H1 (cell line): ENCODE measurements around the gene MACROD2. TPM values are rescaled to one million over a fixed set of nuclear protein-coding genes. Genes with fewer than 3 reads are reported as not detected.

Experiments used
- CTCF ChIA-PET: fragments of 300-600 bp; sonication (Branson Sonifier 250); formaldehyde crosslinking; loops from one replicate; lab custom pipeline; 2021; ENCODE audit not compliant: partially characterized antibody; lab: Charles Lee
- POLR2A ChIA-PET: fragments of 300-600 bp; sonication (Branson Sonifier 250); formaldehyde crosslinking; loops from one replicate; lab custom pipeline; 2021; ENCODE audit warnings: inconsistent platforms; ENCODE audit not compliant: partially characterized antibody; lab: Charles Lee
- DNase-seq, 2 experiments: peaks; one replicate each; pipeline versions ENCODE4 v3.0.0 to v3.0.0-alpha.2; 2010 to 2022; ENCODE audit warnings: low spot score in 2 of 2, low read depth in 1 of 2, mixed read lengths in 1 of 2
- FAIRE-seq: peaks from 2 replicates; lab custom pipeline; 2011; peaks lifted over from hg19 to GRCh38; lab: Jason Lieb, UNC
- H2AFZ ChIP-seq: 2 replicates; pipeline ENCODE4 v1.8.1; 2012; ENCODE audit warnings: low read length, inconsistent platforms
- H2AK5ac ChIP-seq: 2 replicates; pipeline ENCODE4 v1.6.1; 2013; ENCODE audit warnings: low read depth, low read length
- H2BK120ac ChIP-seq: replicated peaks from 2 replicates; pipeline ENCODE3; 2013; ENCODE audit warnings: low read depth, low read length, inconsistent platforms
- H2BK12ac ChIP-seq: 2 replicates; pipeline ENCODE4 v1.6.1; 2013; ENCODE audit warnings: low read depth, low read length
- H2BK15ac ChIP-seq: 2 replicates; pipeline ENCODE4 v1.6.1; 2013; ENCODE audit warnings: low read length
- H2BK20ac ChIP-seq: 2 replicates; pipeline ENCODE4 v1.6.1; 2013; ENCODE audit warnings: low read length
- H2BK5ac ChIP-seq: 2 replicates; pipeline ENCODE4 v1.6.1; 2013; ENCODE audit warnings: low read depth, low read length
- H3K14ac ChIP-seq: 2 replicates; pipeline ENCODE4 v1.6.1; 2013; ENCODE audit warnings: inconsistent platforms; ENCODE audit not compliant: insufficient read length
- H3K18ac ChIP-seq: 2 replicates; pipeline ENCODE4 v1.6.1; 2013; ENCODE audit warnings: low read length; ENCODE audit errors: extremely low read depth
- H3K23ac ChIP-seq: 2 replicates; pipeline ENCODE4 v1.6.1; 2013; ENCODE audit warnings: inconsistent platforms; ENCODE audit not compliant: insufficient read length
- H3K23me2 ChIP-seq: 2 replicates; pipeline ENCODE4 v1.6.1; 2013; ENCODE audit warnings: low read depth, low read length
- H3K27ac ChIP-seq: 2 replicates; pipeline ENCODE4 v1.6.1; 2011; ENCODE audit warnings: low read depth, low read length, inconsistent platforms
- H3K27me3 ChIP-seq, 4 experiments: replicated peaks in 1 of 4; 1 replicate in 1 of 4; 2 replicates in 3 of 4; pipeline versions ENCODE4 v1.6.1 to v1.8.1; 2011 to 2013; ENCODE audit warnings: low read length in 3 of 4, mild to moderate bottlenecking in 3 of 4, inconsistent platforms in 2 of 4, mixed read lengths in 2 of 4, moderate library complexity in 1 of 4; ENCODE audit not compliant: control insufficient read depth in 3 of 4, insufficient read depth in 3 of 4; ENCODE audit errors: extremely low read depth in 1 of 4
- H3K36me3 ChIP-seq, 4 experiments: 2 replicates each; pipeline versions ENCODE4 v1.6.1 to v1.8.1; 2011 to 2013; ENCODE audit warnings: mild to moderate bottlenecking in 4 of 4, low read length in 3 of 4, moderate library complexity in 2 of 4, control low read depth in 1 of 4, inconsistent platforms in 1 of 4; ENCODE audit not compliant: insufficient read depth in 4 of 4, control insufficient read depth in 2 of 4
- H3K4ac ChIP-seq: replicated peaks from 2 replicates; pipeline ENCODE3; 2013; ENCODE audit warnings: low read length, low read depth, mixed read lengths, inconsistent platforms; ENCODE audit not compliant: insufficient read length
- H3K4me1 ChIP-seq, 4 experiments: replicated peaks in 1 of 4; 1 replicate in 1 of 4; 2 replicates in 3 of 4; pipeline versions ENCODE4 v1.6.1 to v1.8.1; 2011 to 2013; ENCODE audit warnings: low read length in 3 of 4, inconsistent platforms in 2 of 4, mixed read lengths in 1 of 4; ENCODE audit not compliant: insufficient read depth in 4 of 4, control insufficient read depth in 3 of 4
- H3K4me2 ChIP-seq, 2 experiments: 2 replicates each; pipeline versions ENCODE4 v1.6.1 to v1.8.1; 2011 to 2013; ENCODE audit warnings: low read depth in 2 of 2, low read length in 2 of 2, control low read depth in 1 of 2, inconsistent platforms in 1 of 2, mild to moderate bottlenecking in 1 of 2; ENCODE audit not compliant: insufficient read depth in 1 of 2
- H3K4me3 ChIP-seq, 4 experiments: fragments of 200-600, 300-600 bp in 1 of 4; sonication (generic), shearing (Covaris generic), sonication (Bioruptor Twin) in 1 of 4; 2 replicates each; pipeline versions ENCODE4 v1.5.1 to v1.8.1; 2011 to 2016; ENCODE audit warnings: low read length in 4 of 4, low read depth in 3 of 4, control low read depth in 2 of 4, inconsistent platforms in 2 of 4, mild to moderate bottlenecking in 2 of 4, mixed read lengths in 1 of 4, moderate library complexity in 1 of 4; ENCODE audit not compliant: insufficient read depth in 2 of 4; ENCODE audit errors: extremely low read depth in 1 of 4
- H3K56ac ChIP-seq: replicated peaks from 2 replicates; pipeline ENCODE3; 2013; ENCODE audit warnings: low read depth, mild to moderate bottlenecking, mixed read lengths, low read length, inconsistent platforms; ENCODE audit not compliant: insufficient read length
- H3K79me1 ChIP-seq: 2 replicates; pipeline ENCODE4 v1.6.1; 2013; ENCODE audit warnings: low read depth, low read length, control low read depth
- H3K79me2 ChIP-seq, 2 experiments: 2 replicates each; pipeline versions ENCODE4 v1.6.1 to v1.8.1; 2012 to 2013; ENCODE audit warnings: low read length in 2 of 2, mild to moderate bottlenecking in 2 of 2, inconsistent platforms in 1 of 2; ENCODE audit not compliant: insufficient read depth in 2 of 2, control insufficient read depth in 1 of 2
- H3K9ac ChIP-seq, 4 experiments: replicated peaks in 1 of 4; 1 replicate in 1 of 4; 2 replicates in 3 of 4; pipeline versions ENCODE4 v1.6.1 to v1.8.1; 2011 to 2013; ENCODE audit warnings: low read depth in 3 of 4, low read length in 3 of 4, control low read depth in 2 of 4, mild to moderate bottlenecking in 2 of 4, moderate library complexity in 2 of 4, inconsistent platforms in 1 of 4; ENCODE audit errors: extremely low read depth in 1 of 4
- H3K9me3 ChIP-seq, 2 experiments: 2 replicates each; pipeline versions ENCODE4 v1.6.1 to v1.8.1; 2012 to 2013; ENCODE audit warnings: mild to moderate bottlenecking in 2 of 2, moderate library complexity in 2 of 2, control low read depth in 1 of 2, inconsistent platforms in 1 of 2, low read depth in 1 of 2, low read length in 1 of 2, mixed read lengths in 1 of 2; ENCODE audit not compliant: insufficient read depth in 2 of 2
- H4K20me1 ChIP-seq, 2 experiments: replicated peaks in 1 of 2; 2 replicates each; pipeline versions ENCODE3 to v1.8.1; 2011 to 2013; ENCODE audit warnings: inconsistent platforms in 2 of 2, low read length in 2 of 2, mild to moderate bottlenecking in 1 of 2; ENCODE audit not compliant: insufficient read depth in 2 of 2, control insufficient read depth in 1 of 2
- H4K5ac ChIP-seq: 2 replicates; pipeline ENCODE4 v1.6.1; 2013; ENCODE audit warnings: low read length, low read depth, mixed read lengths, inconsistent platforms; ENCODE audit not compliant: insufficient read length
- H4K8ac ChIP-seq: 2 replicates; pipeline ENCODE4 v1.8.0; 2013; ENCODE audit warnings: mild to moderate bottlenecking, moderate library complexity, low read length, inconsistent platforms; ENCODE audit not compliant: insufficient read depth; ENCODE audit errors: extremely low read depth
- H4K91ac ChIP-seq: replicated peaks from 2 replicates; pipeline ENCODE3; 2013; ENCODE audit warnings: low read length, mixed read lengths, inconsistent platforms; ENCODE audit not compliant: insufficient read length
- CHD1 ChIP-seq: IDR thresholded peaks from 2 replicates; pipeline ENCODE4 v1.6.1; 2012; ENCODE audit warnings: low read depth, low read length, improper control_type of control experiment
- CHD2 ChIP-seq: IDR thresholded peaks from 2 replicates; pipeline ENCODE4 v1.6.1; 2012; ENCODE audit warnings: low read length, improper control_type of control experiment
- CREB1 ChIP-seq: IDR thresholded peaks from 2 replicates; pipeline ENCODE4 v1.6.1; 2012; ENCODE audit warnings: inconsistent platforms
- GTF2F1 ChIP-seq: IDR thresholded peaks from 2 replicates; pipeline ENCODE4 v1.6.1; 2012; ENCODE audit warnings: low read depth, low read length, improper control_type of control experiment, borderline replicate concordance
- HDAC2 ChIP-seq, 2 experiments: fragments of 300-600 bp in 1 of 2; sonication (generic) in 1 of 2; IDR thresholded peaks; 2 replicates each; pipeline ENCODE4 v1.6.1; 2011 to 2012; ENCODE audit warnings: low read depth in 2 of 2, low read length in 2 of 2, mild to moderate bottlenecking in 2 of 2, moderate library complexity in 2 of 2, borderline replicate concordance in 1 of 2, inconsistent platforms in 1 of 2
- HDAC6 ChIP-seq: IDR thresholded peaks from one replicate; pipeline ENCODE4 v1.7.1; 2012; ENCODE audit warnings: low read depth, mild to moderate bottlenecking, inconsistent platforms, low read length, moderate library complexity
- JUN ChIP-seq: IDR thresholded peaks from 2 replicates; pipeline ENCODE4 v1.6.1; 2011; ENCODE audit warnings: low read depth, mild to moderate bottlenecking, improper control_type of control experiment, low read length
- KDM4A ChIP-seq: IDR thresholded peaks from one replicate; pipeline ENCODE4 v1.7.1; 2012; ENCODE audit warnings: low read depth, mild to moderate bottlenecking, moderate library complexity, low read length, inconsistent platforms; ENCODE audit not compliant: severe bottlenecking
- RBBP5 ChIP-seq: IDR thresholded peaks from 2 replicates; pipeline ENCODE4 v1.7.1; 2012; ENCODE audit warnings: low read depth, mild to moderate bottlenecking, inconsistent platforms, low read length, moderate library complexity, borderline replicate concordance
- SIX5 ChIP-seq: IDR thresholded peaks from 2 replicates; pipeline ENCODE4 v1.6.1; 2011; ENCODE audit warnings: mild to moderate bottlenecking, low read depth, low read length
- TAF1 ChIP-seq: IDR thresholded peaks from 2 replicates; pipeline ENCODE4 v1.6.1; 2011; ENCODE audit warnings: mild to moderate bottlenecking, low read depth, low read length
- TCF12 ChIP-seq: IDR thresholded peaks from 2 replicates; pipeline ENCODE4 v1.6.1; 2011; ENCODE audit warnings: low read depth, mild to moderate bottlenecking, low read length
- WGBS, 2 experiments: shearing (Covaris generic) in 1 of 2; methylation state at CpG; one replicate each; pipeline versions ENCODE4 v1.1.6 to v1.1.7; 2013 to 2015; ENCODE audit warnings: low lambda C conversion rate in 2 of 2, mixed read lengths in 2 of 2, inconsistent platforms in 1 of 2, low coverage in 1 of 2, missing lambda C conversion rate in 1 of 2; ENCODE audit not compliant: insufficient replicate concordance in 2 of 2, insufficient coverage in 1 of 2, insufficient read length in 1 of 2; ENCODE audit errors: extremely low coverage in 1 of 2, missing lambda C conversion rate in 1 of 2; 5-methylcytosine and 5-hydroxymethylcytosine counted together
- polyA plus RNA-seq, 7 experiments: library from polyadenylated mRNA; depleted of rRNA in 3 of 7; stranded (reverse) in 5 of 7; unstranded in 2 of 7; fragments of >200 nt in 5 of 7; fragments of 200-250 nt in 2 of 7; gene quantifications; 1 replicate in 5 of 7; 2 replicates in 1 of 7; 4 replicates in 1 of 7; pipeline versions ENCODE4 v1.2.1 to v1.2.3, GENCODE V29; 2011 to 2013; ENCODE audit warnings: missing spikeins in 2 of 7, mixed read lengths in 2 of 7
- total RNA-seq: library from RNA; stranded (reverse); fragmentation: NEBNext Ultra II Directional; extraction: Animal tissue kit (Norgen Biotek cat#: 25700); gene quantifications from 2 replicates; pipeline ENCODE4 v1.2.1, GENCODE V29; 2021
- TF ChIP-seq, protein P1 (sequence below): IDR thresholded peaks from 2 replicates; pipeline ENCODE4 v1.6.1; 2012; ENCODE audit warnings: inconsistent platforms

The MACROD2 gene
- total and polyA plus RNA-seq, 2 of the 8 experiments (the other 6 are each of a cell fraction or from before 2014, with no cell fraction given) = 0.70 to 3.9 TPM

DNA sequence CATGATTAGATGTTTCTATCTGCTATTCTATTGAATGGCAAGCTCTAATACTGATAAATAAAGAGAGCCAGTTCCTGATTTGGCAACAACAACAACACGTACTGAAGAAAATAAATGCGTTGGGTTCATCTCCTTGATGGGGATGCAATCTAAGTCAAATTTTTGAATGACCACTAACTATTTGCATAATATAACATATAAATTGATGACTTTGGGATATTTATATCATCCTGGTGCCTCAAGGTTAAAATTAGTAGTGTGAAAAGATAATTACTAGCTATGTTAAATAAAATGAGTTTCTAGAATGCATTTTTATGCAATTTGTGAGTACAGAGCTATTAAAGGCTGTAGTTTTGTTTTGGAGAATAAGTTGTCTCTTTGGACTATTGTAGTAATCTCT is 1681.5 kb downstream of the MACROD2 start:
- Histone ChIP-seq H3K9ac (no peak overlapping the region), H2BK20ac (no peak overlapping the region), H3K27me3 (no peaks in the 10 kb centered on the region), H2BK15ac (no peak overlapping the region), H3K56ac (no peak overlapping the region), H3K4ac (no peak overlapping the region), H4K91ac (no peak overlapping the region), H2BK5ac (no peak overlapping the region), H2AK5ac (no peak overlapping the region), H3K79me2 (no peaks in the 10 kb centered on the region), H3K23me2 (no peaks in the 10 kb centered on the region), H4K20me1 (no peaks in the 10 kb centered on the region), H3K27ac (no peak overlapping the region), H3K23ac (no peak overlapping the region), H3K4me1 (no peaks in the 10 kb centered on the region), H3K36me3 (no peaks in the 10 kb centered on the region), H2AFZ (no peak overlapping the region), H3K4me3 (no peak overlapping the region), H3K4me2 (no peak overlapping the region), H3K18ac (no peak overlapping the region), H3K79me1 (no peaks in the 10 kb centered on the region), H2BK12ac (no peak overlapping the region), H3K14ac (no peak overlapping the region), H4K8ac (no peak overlapping the region), H4K5ac (no peak overlapping the region), H2BK120ac (no peak overlapping the region), H3K9me3 (no peaks in the 10 kb centered on the region)
- FAIRE-seq = no peak
- POLR2A ChIA-PET = no interaction called here
- DNase-seq = no peak
- CTCF ChIA-PET = interaction anchor here (0.6 to 1.1 kb wide), 2 partner anchors 14 to 22 kb away, joined by 3 read pairs; no protein-coding TSS in a partner anchor
- TF ChIP-seq RBBP5 (no peak), HDAC2 (IDR thresholded peaks at IDR 0.05; ENCODE audit: borderline replicate concordance in 1 of 2, low read depth in 2 of 2, low read length in 2 of 2) (no peak), JUN (no peak), TCF12 (no peak), CREB1 (no peak), CHD1 (no peak), KDM4A (no peak), CHD2 (no peak), SIX5 (no peak), HDAC6 (no peak), GTF2F1 (no peak), TAF1 (no peak)
- TF ChIP-seq, protein P1, sequence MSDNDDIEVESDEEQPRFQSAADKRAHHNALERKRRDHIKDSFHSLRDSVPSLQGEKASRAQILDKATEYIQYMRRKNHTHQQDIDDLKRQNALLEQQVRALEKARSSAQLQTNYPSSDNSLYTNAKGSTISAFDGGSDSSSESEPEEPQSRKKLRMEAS = no peak
- WGBS, 2 experiments = 100% methylated on average over 2 of the region's 2 CpGs; no CpG with 5 or more reads in 1 of the 2 experiments
